H9 (cell line): Measurements from ENCODE around the gene PXDN. TPM values are rescaled to one million over a fixed set of nuclear protein-coding genes. Genes with fewer than 3 reads are reported as not detected.

Experiments
- DNase-seq: peaks from one replicate; pipeline ENCODE4 v3.0.0-alpha.2; 2017
- H2AFZ ChIP-seq: one replicate; pipeline ENCODE4 v1.6.1; 2013; ENCODE audit warnings: mild to moderate bottlenecking, low read length, control low read depth, moderate library complexity
- H2AK5ac ChIP-seq: 2 replicates; pipeline ENCODE4 v1.6.1; 2013; ENCODE audit warnings: low read length, control low read depth, mixed read lengths; ENCODE audit not compliant: insufficient read length
- H2BK120ac ChIP-seq: one replicate; pipeline ENCODE4 v1.6.1; 2013; ENCODE audit warnings: low read depth, mild to moderate bottlenecking, low read length, control low read depth, inconsistent platforms; ENCODE audit not compliant: poor library complexity, severe bottlenecking
- H2BK12ac ChIP-seq: 2 replicates; pipeline ENCODE4 v1.6.1; 2013; ENCODE audit warnings: low read length, control low read depth, mixed read lengths, low read depth; ENCODE audit not compliant: insufficient read length
- H2BK15ac ChIP-seq: 2 replicates; pipeline ENCODE4 v1.6.1; 2013; ENCODE audit warnings: low read depth, low read length, control low read depth
- H2BK20ac ChIP-seq: one replicate; pipeline ENCODE4 v1.6.1; 2013; ENCODE audit warnings: low read depth, mild to moderate bottlenecking, low read length, control low read depth, inconsistent platforms; ENCODE audit not compliant: poor library complexity, severe bottlenecking
- H2BK5ac ChIP-seq: 2 replicates; pipeline ENCODE4 v1.6.1; 2013; ENCODE audit warnings: low read length, control low read depth, mixed read lengths; ENCODE audit not compliant: insufficient read length
- H3K14ac ChIP-seq: 2 replicates; pipeline ENCODE4 v1.6.1; 2013; ENCODE audit warnings: low read length, control low read depth; ENCODE audit not compliant: insufficient read depth
- H3K18ac ChIP-seq: 2 replicates; pipeline ENCODE4 v1.6.1; 2013; ENCODE audit warnings: low read depth, mild to moderate bottlenecking, mixed read lengths, low read length, control low read depth; ENCODE audit not compliant: insufficient read length
- H3K23ac ChIP-seq: 2 replicates; pipeline ENCODE4 v1.6.1; 2013; ENCODE audit warnings: low read length, control low read depth, mixed read lengths, low read depth; ENCODE audit not compliant: insufficient read length
- H3K23me2 ChIP-seq: 2 replicates; pipeline ENCODE4 v1.6.1; 2013; ENCODE audit warnings: low read depth, mild to moderate bottlenecking, mixed read lengths, low read length, control low read depth; ENCODE audit not compliant: insufficient read length, poor library complexity, severe bottlenecking
- H3K27ac ChIP-seq: 2 replicates; pipeline ENCODE4 v1.5.1; 2013; ENCODE audit warnings: low read length, control low read depth, mixed read lengths, low read depth; ENCODE audit not compliant: insufficient read length
- H3K27me3 ChIP-seq: 2 replicates; pipeline ENCODE4 v1.6.1; 2013; ENCODE audit warnings: low read length, control low read depth, inconsistent platforms; ENCODE audit not compliant: insufficient read depth
- H3K4ac ChIP-seq: 2 replicates; pipeline ENCODE4 v1.6.1; 2013; ENCODE audit warnings: low read depth, mild to moderate bottlenecking, control low read depth, inconsistent platforms, low read length, moderate library complexity
- H3K4me1 ChIP-seq: 2 replicates; pipeline ENCODE4 v1.6.1; 2013; ENCODE audit warnings: low read length, control low read depth, inconsistent platforms; ENCODE audit not compliant: insufficient read depth
- H3K4me2 ChIP-seq: 2 replicates; pipeline ENCODE4 v1.6.1; 2013; ENCODE audit warnings: low read length, control low read depth, mixed read lengths; ENCODE audit not compliant: insufficient read length, insufficient read depth
- H3K56ac ChIP-seq: 2 replicates; pipeline ENCODE4 v1.6.1; 2013; ENCODE audit warnings: low read depth, mild to moderate bottlenecking, mixed read lengths, low read length, control low read depth; ENCODE audit not compliant: insufficient read length
- H3K79me1 ChIP-seq: 2 replicates; pipeline ENCODE4 v1.6.1; 2013; ENCODE audit warnings: low read depth, mild to moderate bottlenecking, moderate library complexity, low read length, control low read depth, inconsistent platforms; ENCODE audit not compliant: insufficient read depth, poor library complexity, severe bottlenecking
- H3K79me2 ChIP-seq: 2 replicates; pipeline ENCODE4 v1.6.1; 2013; ENCODE audit warnings: low read length, control low read depth, inconsistent platforms; ENCODE audit not compliant: insufficient read depth
- H3K9ac ChIP-seq: 2 replicates; pipeline ENCODE4 v1.6.1; 2013; ENCODE audit warnings: low read length, control low read depth, mixed read lengths; ENCODE audit not compliant: insufficient read length; ENCODE audit errors: extremely low read depth
- H3K9me3 ChIP-seq: one replicate; pipeline ENCODE4 v1.6.1; 2013; ENCODE audit warnings: low read depth, low read length, inconsistent platforms; ENCODE audit not compliant: control insufficient read depth
- H3T11ph ChIP-seq: one replicate; pipeline ENCODE4 v1.6.1; 2013; ENCODE audit warnings: mild to moderate bottlenecking, low read length, control low read depth, inconsistent platforms
- H4K20me1 ChIP-seq: one replicate; pipeline ENCODE4 v1.6.1; 2013; ENCODE audit not compliant: control insufficient read depth, insufficient read length, insufficient read depth
- H4K5ac ChIP-seq: 2 replicates; pipeline ENCODE4 v1.6.1; 2013; ENCODE audit warnings: low read depth, mild to moderate bottlenecking, mixed read lengths, low read length, control low read depth; ENCODE audit not compliant: insufficient read length
- H4K8ac ChIP-seq: replicated peaks from 2 replicates; pipeline ENCODE4 v1.6.1; 2013; ENCODE audit warnings: low read length, control low read depth, mixed read lengths, low read depth; ENCODE audit not compliant: insufficient read length
- H4K91ac ChIP-seq: 2 replicates; pipeline ENCODE4 v1.6.1; 2013; ENCODE audit warnings: low read depth, mild to moderate bottlenecking, moderate library complexity, mixed read lengths, low read length, control low read depth; ENCODE audit not compliant: insufficient read length
- H3K27ac Mint-ChIP-seq, 3 experiments: 2 replicates in 2 of 3; 3 replicates in 1 of 3; pipeline ENCODE4 v1.8.0; 2020 to 2021; ENCODE audit warnings: mixed read lengths in 3 of 3, mild to moderate bottlenecking in 1 of 3, moderate library complexity in 1 of 3
- H3K27me3 Mint-ChIP-seq: 2 replicates; pipeline ENCODE4 v1.8.0; 2021; ENCODE audit warnings: low read depth, mild to moderate bottlenecking, moderate library complexity, mixed read lengths
- H3K36me3 Mint-ChIP-seq, 3 experiments: 2 replicates in 2 of 3; 3 replicates in 1 of 3; pipeline ENCODE4 v1.8.0; 2020 to 2021; ENCODE audit warnings: low read depth in 3 of 3, mixed read lengths in 3 of 3; ENCODE audit not compliant: insufficient read depth in 1 of 3
- H3K4me1 Mint-ChIP-seq, 2 experiments: 2 replicates each; pipeline ENCODE4 v1.8.0; 2020; ENCODE audit warnings: mixed read lengths in 2 of 2
- H3K4me3 Mint-ChIP-seq, 2 experiments: 2 replicates in 1 of 2; 3 replicates in 1 of 2; pipeline ENCODE4 v1.8.0; 2020 to 2021; ENCODE audit warnings: mild to moderate bottlenecking in 2 of 2, mixed read lengths in 2 of 2, moderate library complexity in 1 of 2
- H3K9me3 Mint-ChIP-seq, 2 experiments: 2 replicates in 1 of 2; 3 replicates in 1 of 2; pipeline ENCODE4 v1.8.0; 2020; ENCODE audit warnings: mild to moderate bottlenecking in 2 of 2, mixed read lengths in 2 of 2, moderate library complexity in 1 of 2
- CTCF ChIP-seq: fragments of 200-600 bp; sonication (generic); conservative IDR thresholded peaks from 3 replicates; pipeline ENCODE4 v1.8.0; 2021; ENCODE audit warnings: antibody characterized with exemption, mild to moderate bottlenecking
- WGBS: extraction: QIAGEN DNeasy Blood & Tissue Kit; methylation state at CpG from one replicate; pipeline ENCODE4 v1.1.7; 2013; ENCODE audit warnings: missing lambda C conversion rate, low lambda C conversion rate, mixed read lengths; ENCODE audit not compliant: insufficient read length; ENCODE audit errors: extremely low coverage; 5-methylcytosine and 5-hydroxymethylcytosine counted together
- total RNA-seq: library from RNA; stranded (reverse); gene quantifications from 2 replicates; pipeline ENCODE4 v1.2.1, GENCODE V29; 2021

The PXDN gene
- total RNA-seq, 1 experiment from 2014 or later, result 146 TPM

- H4K20me1 ChIP-seq, result no peaks in the 10 kb centered on the region
Measured at GRCh38 chr2:1670636-1671035, 73.7 kb downstream of the PXDN start.

More at GRCh38 chr2:1670636-1671035, 73.7 kb downstream of the PXDN start:
- H3K79me1 ChIP-seq, result no peaks in the 10 kb centered on the region
- H2AK5ac ChIP-seq, result no peak overlapping the region
- H3K9me3 ChIP-seq, result no peaks in the 10 kb centered on the region
- Mint-ChIP-seq H3K4me1 (no peaks in the 10 kb centered on the region), H3K4me3 (no peak overlapping the region), H3K9me3 (no peaks in the 10 kb centered on the region), H3K27me3 (no peaks in the 10 kb centered on the region), H3K27ac (peak overlapping the region in 1 of 3 experiments; percentile 24; a peak in 1 of 7 replicates), H3K36me3 (peaks cover 21 to 79% (median 45%) of the 10 kb centered on the region in 3 experiments; a peak in 6 of 7 replicates)
- no peak overlapping the region for H3T11ph ChIP-seq
- H3K56ac ChIP-seq, result no peak overlapping the region
- H4K8ac ChIP-seq, result no peak overlapping the region
- H4K91ac ChIP-seq, result no peak overlapping the region
- no peak overlapping the region for H3K27ac ChIP-seq
- no peaks in the 10 kb centered on the region for H3K27me3 ChIP-seq
- H2BK20ac ChIP-seq, result no peak overlapping the region
- no peak overlapping the region for H3K18ac ChIP-seq
- H2AFZ ChIP-seq, result no peak overlapping the region
- no peak overlapping the region for H2BK15ac ChIP-seq
- H2BK12ac ChIP-seq, result no peak overlapping the region
- H3K9ac ChIP-seq, result no peak overlapping the region
- H3K79me2 ChIP-seq, result 0 out of 2 replicates have a peak, but pooled peaks cover 1% of the 10 kb centered on the region
- no peak overlapping the region for H2BK120ac ChIP-seq
- DNase-seq, result peak; percentile 2
- no peak for TF ChIP-seq CTCF
- WGBS, result no CpG with 5 or more reads among the region's 6 CpGs
- H3K4ac ChIP-seq, result no peak overlapping the region
- H3K4me2 ChIP-seq, result no peak overlapping the region
- H2BK5ac ChIP-seq, result no peak overlapping the region
- no peak overlapping the region for H4K5ac ChIP-seq
- H3K23me2 ChIP-seq, result no peaks in the 10 kb centered on the region
- no peak overlapping the region for H3K14ac ChIP-seq
- H3K4me1 ChIP-seq, result no peaks in the 10 kb centered on the region
- no peak overlapping the region for H3K23ac ChIP-seq
